Retina (tissue), 1 donor: ENCODE results near the gene CYP27B1.
A peak's percentile ranks its signal among the peaks of the same experiment; 100 is the strongest.
"Not testable (repeated sequence)": the region's sequence is repeated elsewhere in the genome, so short reads cannot be mapped to it uniquely, and the experiment has no call there.

Source experiments
- DNase-seq: peaks from one replicate; pipeline ENCODE4 v3.0.0-alpha.2; 2016

The CYP27B1 gene

DNA sequence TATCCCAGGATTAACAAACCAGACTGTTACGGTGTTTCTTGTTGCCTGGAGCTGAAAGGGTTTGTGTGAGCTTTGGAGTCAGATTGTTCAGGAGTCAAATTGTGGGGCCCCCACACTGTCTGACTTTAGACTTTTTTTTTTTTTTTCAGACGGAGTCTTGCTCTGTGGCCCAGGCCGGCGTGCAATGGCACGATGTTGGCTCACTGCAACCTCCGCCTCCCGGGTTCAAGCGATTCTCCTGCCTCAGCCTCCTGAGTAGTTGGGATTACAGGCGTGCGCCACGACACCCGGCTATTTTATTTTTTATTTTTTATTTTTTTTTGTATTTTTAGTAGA, 16.6 kb upstream of the CYP27B1 start:
- DNase-seq: no peak

DNA sequence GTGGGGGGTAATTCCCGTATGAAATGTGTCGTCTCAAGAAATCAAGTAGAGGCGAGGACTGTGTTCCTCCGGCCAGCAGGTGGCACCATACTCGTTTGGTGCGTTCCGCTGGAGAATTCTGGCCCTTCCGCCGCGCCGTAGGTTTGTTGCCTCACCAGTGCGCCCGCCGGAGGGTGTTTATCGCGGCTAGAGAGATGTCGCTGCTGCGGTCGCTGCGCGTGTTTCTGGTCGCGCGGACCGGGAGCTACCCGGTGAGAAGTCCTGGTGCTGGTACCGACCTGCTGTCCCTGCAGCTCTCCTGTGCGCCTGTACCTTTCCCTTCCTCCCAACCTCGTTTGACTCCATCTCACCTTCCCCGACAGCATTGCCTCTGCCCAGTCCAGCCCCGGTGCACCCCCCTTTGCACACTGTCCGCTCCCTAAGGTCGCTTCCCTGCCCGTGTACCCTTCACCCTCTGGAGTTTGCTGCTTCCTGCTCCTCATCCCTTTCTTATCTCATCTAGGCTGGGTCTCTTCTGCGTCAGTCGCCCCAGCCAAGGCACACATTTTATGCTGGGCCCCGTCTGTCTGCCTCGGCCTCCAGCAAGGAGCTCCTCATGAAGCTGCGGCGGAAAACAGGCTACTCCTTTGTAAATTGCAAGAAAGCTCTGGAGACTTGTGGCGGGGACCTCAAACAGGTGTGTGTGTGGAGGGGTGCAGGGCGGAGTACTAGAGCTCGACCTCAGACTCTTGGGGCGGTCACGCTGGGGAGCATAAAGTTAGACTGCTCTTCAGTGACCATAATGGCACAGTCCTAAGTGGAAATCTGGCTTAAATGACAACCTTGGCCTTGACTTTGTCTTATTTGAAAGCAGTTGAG, 16.0 kb upstream of the CYP27B1 start, which contains the start of gene TSFM:
TSS of gene TSFM (plus strand) at position 180 of the 858 bp plus-strand sequence. CDS start at position 195, 15 bp downstream.
- peak; percentile 96 for DNase-seq

DNA sequence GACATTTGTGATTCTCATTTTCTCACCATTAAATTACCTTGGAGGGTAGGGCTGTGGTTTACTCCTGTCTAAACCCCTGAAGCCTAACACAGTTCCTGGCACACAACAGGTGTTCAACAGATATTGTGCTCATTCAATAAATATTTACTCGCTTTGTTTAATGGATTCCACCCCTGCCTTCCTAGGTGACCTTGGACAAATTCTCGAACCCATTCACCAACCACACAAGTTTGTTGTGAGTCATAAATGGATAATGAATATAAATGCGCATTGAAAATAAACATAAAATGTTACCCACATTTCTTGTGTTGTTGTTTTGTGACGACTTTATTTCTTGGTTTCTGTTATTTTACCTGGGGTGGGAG, 15.3 kb upstream of the CYP27B1 start:
- DNase-seq: no peak

DNA sequence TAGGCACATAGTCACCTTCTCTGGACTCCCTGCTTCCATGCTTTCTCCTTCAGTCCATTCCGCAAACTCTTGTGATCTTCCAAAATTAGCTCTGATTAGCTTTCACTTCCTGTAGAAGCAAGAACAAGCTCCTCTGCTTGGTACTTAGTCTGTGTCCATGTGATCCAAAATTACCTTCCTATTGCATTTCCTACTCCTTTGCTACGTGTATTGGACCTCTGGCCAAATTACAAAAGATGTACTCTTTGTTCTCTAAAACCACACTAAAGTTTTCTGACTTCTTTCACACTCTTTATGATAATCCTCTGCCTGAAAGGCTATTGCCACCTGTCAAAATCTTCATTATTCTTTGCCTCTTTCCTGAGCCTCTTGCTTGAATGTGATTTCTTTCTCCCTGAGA, 14.9 kb upstream of the CYP27B1 start:
- no peak for DNase-seq

DNA sequence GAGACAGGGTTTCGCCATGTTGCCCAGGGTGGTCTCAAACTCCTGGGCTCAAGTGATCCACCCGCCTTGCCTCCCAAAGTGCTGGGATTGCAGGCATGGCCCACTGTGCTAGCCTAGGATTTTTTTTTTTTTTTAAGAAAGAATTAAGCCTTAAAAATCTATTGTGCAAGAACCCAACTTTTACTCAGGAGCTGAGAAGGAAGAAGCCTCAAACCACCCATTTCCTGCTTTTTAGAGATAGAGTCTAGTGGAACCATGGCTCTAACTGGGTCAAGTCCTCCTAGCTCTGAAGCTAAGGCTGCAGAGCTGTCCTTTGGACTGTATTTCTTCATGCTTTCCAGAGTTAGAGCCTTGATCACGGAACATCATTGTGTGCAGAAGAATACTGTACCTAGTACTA, 14.4 kb upstream of the CYP27B1 start:
- DNase-seq: no peak

DNA sequence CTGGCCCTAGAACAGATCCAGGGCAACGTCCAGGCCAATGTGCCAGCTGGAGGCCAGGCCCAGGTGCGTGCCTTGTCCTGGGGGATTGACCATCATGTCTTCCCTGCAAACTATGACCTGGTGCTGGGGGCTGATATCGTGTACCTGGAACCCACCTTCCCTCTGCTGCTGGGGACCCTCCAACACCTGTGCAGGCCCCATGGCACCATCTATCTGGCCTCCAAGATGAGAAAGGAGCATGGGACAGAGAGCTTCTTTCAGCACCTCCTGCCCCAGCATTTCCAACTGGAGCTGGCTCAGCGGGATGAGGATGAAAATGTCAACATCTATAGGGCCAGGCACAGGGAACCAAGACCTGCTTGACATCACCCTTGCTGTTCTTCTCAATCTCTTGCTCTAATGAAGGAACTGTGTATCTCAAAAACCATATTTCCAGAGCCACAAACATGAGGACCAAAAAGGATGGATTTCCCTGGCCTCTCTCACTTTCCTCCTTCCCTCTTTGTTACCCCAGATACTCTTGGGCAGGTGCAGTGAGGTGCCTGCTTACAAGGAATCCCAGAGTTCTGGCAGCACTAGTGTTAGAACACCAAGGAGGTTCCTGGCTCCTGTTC, 13.5 kb upstream of the CYP27B1 start:
- DNase-seq: no peak

DNA sequence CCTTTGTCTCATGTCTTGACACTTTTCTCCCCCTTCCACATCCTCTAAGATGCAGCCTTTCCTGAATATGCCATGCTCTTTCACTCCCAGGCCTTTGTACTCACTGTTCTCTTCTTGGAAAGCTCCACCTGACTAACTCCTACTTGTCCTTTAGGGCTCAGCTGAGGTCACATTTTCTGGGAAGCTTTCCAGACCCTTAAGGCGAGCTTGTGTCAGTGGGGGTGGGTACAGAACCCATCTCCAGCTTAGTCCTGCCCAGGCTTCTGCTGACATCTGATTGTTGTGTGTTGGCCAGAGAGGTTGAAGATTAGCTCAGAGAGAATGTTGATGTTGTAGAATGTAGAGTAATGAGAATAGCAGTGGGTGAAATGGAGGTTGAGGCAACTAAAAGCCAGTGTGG, 12.9 kb upstream of the CYP27B1 start:
- DNase-seq: no peak

DNA sequence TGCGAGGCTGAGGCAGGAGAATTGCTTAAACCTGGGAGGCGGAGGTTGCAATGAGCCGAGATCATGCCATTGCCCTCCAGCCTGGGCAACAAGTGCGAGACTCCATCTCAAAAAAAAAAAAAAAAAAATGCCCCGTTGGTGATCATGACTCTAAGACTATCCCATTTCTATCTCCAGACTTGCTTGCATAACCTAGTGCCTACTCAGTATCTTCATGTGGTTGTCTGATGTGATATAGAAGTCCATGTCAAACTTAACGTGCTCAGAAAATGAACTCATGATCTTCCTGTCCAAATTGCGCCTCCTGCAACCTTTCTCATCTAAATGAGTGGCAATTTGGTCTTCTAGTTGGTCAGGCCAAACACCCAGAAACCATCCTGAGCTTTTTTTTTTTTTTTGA, 11.0 kb upstream of the CYP27B1 start:
- no peak for DNase-seq

DNA sequence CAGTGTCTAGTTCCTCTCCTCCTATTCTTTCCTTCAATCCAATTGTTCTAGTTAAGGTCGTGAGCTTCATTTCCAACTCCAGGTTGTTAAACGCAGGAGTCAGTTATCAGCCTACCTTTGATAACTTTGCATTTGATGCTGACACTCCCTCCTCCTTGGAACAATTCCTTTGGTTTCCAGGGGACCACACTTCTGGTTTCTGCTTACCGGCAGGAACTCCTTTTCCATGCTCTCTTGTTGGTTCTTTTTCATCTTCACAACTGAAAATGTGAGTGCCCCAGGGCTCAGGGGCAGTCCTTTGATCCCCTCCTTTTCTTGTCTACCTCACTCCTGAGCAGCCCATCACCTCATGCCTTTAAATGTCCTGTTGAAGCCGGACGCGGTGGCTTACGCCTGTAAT, 10.5 kb upstream of the CYP27B1 start:
- DNase-seq: no peak

DNA sequence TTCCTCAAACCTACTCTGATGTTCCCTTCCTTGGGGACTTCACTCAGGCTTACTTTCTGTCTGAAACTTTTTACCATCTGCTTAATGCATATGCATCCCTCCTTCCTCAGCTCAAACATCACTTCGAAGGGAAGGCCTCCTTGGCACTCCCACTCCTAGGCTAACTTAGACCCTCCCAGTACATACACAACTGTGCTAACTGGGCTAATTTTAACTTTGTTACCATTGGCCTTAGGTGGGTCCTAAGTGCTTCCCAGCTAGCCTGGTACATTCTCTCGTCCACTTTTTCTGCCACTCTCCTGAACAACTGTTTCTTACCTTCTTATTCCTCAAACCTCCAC, 9.3 kb upstream of the CYP27B1 start:
- no peak for DNase-seq

DNA sequence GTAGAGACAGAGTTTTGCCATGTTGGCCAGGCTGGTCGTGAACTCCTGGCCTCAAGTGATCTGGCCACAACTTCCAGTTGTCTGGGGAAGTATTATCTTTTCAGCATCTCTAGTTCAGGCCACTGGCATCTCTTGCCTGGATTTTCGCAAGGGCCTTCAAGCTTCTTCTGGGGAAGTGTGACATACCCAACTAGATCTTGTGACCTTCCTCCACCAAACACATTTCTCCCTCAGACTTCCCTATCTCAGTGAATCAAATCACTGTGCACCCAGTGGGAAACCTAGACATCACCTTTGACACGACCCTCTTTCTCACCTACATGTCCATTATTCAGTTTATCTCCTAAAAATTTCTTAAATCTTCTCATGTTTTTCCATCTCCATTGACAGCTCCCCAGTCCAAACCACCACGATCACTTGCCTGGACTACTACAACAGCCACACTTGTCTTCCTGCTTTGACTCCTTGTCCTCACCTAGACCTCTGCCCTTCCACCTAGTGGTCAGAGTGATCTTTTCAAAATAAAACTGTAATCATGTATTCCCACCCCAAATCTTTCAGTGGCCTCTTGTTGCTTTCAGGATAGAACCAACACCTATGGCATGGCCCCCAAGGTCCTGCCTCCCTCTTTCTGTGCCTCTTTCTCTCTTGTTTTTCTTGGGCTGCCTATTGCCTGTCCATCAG, 8.8 kb upstream of the CYP27B1 start:
- no peak for DNase-seq

DNA sequence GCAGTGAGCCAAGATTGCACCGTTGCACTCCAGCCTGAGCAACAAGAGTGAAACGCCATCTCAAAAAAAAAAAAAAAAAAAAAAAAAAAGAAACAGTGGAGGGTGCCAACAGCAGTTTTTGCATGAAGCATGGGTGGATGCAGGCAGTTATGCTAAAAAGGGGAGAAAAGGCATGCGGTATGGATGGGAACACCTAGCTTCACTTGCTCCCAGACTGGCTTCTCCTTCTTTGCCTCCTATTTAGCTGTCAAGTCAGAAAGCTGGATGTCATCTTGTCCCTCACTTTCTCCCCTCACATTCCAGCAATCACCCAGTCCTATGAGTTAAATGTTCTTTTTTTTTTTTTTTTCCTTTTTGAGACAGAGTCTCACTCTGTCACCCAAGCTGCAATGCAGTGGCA, 8.2 kb upstream of the CYP27B1 start:
- DNase-seq: no peak

DNA sequence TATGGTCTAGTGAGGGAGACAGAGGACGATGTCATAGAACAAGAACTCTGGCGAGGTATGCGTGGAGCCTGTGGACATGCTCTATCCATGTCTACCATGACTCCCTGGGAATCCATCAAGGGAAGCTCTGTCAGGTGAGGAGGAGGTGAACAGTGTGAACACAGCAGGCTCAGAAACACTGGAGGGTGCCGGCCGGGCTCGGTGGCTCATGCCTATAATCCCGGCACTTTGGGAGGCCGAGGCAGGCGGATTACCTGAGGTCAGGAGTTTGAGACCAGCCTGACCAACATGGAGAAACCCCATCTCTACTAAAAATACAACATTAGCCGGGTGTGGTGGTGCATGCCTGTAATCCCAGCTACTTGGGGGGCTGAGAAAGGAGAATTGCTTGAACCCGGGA, 7.8 kb upstream of the CYP27B1 start:
- DNase-seq: not testable (repeated sequence)

DNA sequence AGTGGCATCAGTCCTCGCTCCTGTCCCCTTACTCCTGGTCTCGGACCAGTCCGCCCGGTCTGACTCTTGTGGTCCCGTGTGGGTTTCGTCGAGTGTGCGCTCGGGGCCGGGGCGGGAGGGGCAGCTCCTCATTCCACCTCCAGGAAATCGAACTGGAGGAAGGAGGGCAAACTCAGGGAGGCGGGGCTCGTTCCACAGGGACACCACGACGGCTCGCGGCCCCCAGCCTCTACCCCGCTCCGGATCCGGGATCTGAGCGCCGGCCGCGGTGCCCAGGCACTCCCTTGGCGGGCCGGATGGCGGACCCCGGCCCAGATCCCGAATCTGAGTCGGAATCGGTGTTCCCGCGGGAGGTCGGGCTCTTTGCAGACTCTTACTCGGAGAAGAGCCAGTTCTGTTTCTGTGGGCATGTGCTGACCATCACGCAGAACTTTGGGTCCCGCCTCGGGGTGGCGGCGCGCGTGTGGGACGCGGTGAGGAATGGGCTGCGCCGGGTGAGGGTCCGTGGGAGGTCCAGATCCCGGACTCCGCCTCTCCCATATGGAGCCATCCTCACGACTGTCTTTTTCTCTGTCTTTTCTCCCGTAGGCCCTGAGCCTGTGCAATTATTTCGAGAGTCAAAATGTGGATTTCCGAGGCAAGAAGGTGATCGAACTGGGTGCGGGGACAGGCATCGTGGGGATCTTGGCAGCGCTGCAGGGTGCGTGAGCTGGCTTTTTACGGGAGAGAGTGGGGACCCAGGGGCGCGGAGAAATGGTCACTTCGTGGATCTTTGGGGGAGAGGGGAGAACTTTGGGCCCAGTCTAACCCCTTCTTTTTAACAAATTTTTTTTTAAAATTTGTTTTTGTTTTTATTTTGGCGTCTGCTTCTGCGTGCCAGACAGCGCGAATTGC, 5.8 kb upstream of the CYP27B1 start, which contains the start of gene EEF1AKMT3:
TSS of gene EEF1AKMT3 (plus strand) at position 186 of the 894 bp plus-strand sequence. CDS start at position 297, 111 bp downstream.
- DNase-seq: no peak

DNA sequence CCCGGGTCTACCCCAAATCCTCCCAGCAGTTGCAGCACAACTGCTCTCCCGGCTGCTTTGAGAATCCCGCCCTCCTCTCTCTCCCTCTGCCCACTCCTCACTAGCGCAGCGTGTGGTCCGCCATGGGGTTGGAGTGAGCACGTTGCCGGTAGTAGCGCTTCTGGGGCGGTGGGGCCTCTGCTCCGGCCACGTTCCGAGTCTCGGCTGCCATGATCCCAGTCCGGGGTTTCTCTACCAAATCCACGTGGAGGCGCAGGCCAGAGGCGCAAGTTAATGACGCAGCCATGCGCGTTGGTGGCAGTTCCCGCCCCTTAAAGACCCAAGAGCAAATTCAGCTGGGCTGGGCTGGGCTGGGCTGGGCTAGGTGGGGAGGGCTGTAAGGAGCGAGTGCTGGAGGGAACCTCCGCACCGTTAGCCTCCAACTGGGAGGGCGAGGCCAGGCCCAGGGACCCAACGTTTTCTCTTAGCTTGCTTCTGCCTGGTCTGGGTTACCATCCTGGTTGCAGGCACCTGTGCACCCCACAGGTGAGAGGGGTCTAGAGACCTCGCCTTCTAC, 5.1 kb upstream of the CYP27B1 start, which contains the start of gene METTL1:
TSS of gene METTL1 (minus strand) at position 233 of the 556 bp plus-strand sequence. CDS start at position 211, 22 bp downstream.
- DNase-seq: peak; percentile 96

DNA sequence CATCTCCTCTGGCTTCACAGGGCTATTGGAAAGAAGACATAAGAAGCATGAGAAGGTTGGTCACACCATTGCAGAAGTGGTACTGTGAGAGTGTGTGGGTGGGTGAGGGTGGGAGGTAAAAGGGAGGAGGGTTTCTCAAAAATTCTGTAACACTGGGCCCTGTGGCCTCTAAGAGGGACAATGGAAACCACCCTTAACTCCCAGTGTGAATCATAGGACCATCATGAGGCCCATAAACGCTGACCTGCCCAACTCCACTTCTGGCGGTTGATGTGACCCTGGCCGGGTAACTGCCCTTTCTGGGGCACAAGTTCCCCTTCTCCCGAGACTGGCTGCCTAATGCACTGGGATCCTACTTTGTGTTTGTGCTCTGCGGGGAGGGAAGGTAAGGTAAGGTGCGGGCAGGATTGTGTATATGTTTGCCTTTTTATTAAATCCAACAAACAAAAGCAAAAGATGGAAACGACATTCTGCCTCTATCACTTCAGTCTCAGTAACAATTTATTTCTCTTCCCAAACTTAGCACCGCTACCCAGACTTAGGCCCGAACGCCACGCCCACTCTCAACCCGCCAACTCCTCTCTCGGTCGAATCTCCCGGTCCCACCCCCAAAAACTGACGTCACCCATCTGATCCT, 4.5 kb upstream of the CYP27B1 start:
- DNase-seq: no peak

DNA sequence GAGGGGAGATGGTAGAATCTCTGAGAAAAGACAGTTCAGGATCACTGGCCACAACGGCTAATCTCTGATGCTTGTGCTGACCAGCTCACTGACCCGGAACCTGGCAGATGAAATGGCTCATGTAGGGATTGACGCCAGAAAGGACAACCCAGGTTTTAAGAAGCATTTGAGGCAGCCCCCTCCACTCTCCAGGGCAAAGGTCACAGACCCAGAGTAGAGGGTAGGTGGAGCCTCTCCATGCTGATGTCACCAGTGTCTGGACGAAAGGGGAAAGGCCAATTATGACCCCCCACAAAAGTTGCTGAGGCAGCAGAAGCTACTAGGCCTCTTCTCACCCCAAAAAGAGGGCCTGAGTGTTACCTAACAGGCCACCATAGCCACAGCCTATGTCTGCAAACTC, 3.9 kb upstream of the CYP27B1 start:
- DNase-seq: no peak

DNA sequence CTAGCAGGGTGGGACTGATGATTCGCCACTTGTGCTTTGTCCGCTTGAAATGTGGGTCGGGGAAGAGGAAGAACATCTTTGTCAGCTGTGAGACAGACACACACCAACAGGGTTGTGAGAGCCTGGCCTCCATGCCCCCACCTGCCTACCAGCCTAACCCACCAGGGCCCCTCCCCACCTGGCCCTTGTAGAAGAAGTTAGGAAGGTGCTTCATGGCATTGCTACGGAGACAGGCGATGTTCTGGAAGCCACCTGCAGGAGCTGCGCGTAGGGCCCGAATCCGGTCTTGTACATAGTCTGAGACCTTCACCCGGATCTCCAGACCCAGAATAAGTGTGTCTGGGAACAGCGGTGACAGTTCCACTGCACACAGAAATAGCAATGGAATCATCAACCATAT, 2.7 kb upstream of the CYP27B1 start:
- no peak for DNase-seq

DNA sequence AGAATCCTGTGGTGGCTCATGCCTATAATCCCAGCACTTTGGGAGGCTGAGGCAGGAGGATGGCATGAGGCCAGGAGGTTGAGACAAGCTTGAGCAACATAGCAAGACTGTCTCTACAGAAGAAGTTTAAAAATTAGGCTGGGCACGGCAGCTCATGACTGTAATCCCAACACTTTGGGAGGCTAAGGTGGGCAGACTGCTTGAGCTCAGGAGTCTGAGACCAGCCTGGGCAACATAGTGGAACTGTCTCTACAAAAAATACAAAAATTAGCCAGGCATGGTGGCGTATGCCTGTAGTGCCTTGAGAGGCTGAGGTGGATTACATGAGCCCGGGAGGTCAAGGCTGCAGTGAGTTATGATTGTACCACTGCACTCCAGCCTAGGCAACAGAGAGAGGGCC, 998 bp upstream of the CYP27B1 start:
- DNase-seq: no peak

DNA sequence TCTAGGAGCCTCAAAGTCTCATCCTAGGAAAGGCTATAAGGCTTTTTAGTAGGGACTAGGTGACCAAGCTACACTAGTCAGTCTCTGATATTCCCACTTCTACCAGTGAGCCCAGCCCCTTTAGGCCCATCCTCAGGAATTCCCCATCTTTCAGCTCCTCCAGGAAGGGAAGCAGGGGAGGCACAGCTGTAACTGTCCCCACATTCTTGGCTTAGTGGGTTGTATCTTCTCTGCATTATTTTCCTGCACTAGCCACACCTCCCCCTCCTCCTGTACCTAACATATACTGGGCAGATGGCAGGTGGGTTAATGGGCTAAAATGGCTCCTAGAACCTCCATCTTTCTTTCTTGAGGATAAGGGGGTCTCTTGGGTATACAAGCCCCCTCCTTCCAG, 424 bp upstream of the CYP27B1 start:
- no peak for DNase-seq

DNA sequence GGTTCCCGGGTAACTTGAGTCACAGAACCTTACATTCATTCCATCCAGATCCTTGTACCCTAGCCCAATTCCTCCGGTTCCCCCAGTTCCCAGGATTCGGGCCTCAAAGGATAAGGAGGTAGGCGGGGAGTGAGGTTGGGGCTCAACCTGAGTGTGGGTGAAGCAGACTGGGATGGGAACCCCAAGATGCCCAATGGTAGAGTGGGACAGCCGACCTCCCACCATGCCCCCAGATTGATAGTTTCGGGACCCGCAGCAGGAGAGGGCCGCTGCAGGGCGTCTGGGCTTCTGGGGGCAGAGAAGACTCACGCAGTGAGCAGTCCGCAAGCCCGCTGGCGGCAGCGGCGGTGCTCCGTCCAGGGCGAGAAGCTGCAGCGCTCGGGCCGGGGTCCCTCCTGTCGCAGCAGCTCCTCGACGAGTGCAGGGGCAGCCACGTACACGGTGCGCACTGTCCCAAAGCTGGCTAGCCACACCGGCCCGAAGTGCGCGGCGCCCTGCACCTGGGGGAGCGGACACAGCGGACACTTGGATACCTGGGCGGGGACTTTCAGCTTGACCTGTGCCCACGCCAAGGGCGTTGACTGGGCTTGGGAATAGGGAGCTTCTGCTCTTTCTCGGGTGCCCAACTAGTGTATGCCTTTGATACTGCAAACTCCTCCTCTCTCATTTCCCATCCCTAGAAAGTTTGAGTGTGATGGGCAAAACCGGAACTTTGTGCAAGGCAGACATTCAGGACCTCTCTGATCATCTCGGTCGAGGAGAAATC, 997 bp downstream of the CYP27B1 start:
- peak; percentile 37 for DNase-seq
